Bronchial epithelial cell (primary cell): ENCODE data around the gene MST1R. TPM values are rescaled to one million over a fixed set of nuclear protein-coding genes. Genes with fewer than 3 reads are reported as not detected.
"Not testable (repeated sequence)": the region's sequence is repeated elsewhere in the genome, so short reads cannot be mapped to it uniquely, and the experiment has no call there.

ENCODE experiments used
- DNase-seq: peaks from one replicate; pipeline ENCODE4 v3.0.0-alpha.2; 2010; ENCODE audit warnings: low read depth
- FAIRE-seq: peaks from 2 replicates; lab custom pipeline; 2011; peaks lifted over from hg19 to GRCh38; lab: Jason Lieb, UNC
- H3K27me3 ChIP-seq: 2 replicates; pipeline ENCODE4 v1.5.1; 2011; ENCODE audit warnings: low read length; ENCODE audit not compliant: control insufficient read depth, insufficient read depth
- H3K36me3 ChIP-seq: 2 replicates; pipeline ENCODE4 v1.5.1; 2011; ENCODE audit warnings: low read length; ENCODE audit not compliant: control insufficient read depth, insufficient read depth
- H3K4me3 ChIP-seq: 2 replicates; pipeline ENCODE4 v1.5.1; 2011; ENCODE audit warnings: mild to moderate bottlenecking, low read depth, low read length, control low read depth
- CTCF ChIP-seq: IDR thresholded peaks from 2 replicates; pipeline ENCODE4 v1.5.1; 2011; ENCODE audit warnings: mild to moderate bottlenecking, moderate library complexity, low read length, control low read depth, inconsistent platforms; ENCODE audit not compliant: insufficient read depth, severe bottlenecking
- total RNA-seq: library from RNA; depleted of rRNA; stranded (reverse); fragments of >200 nt; gene quantifications from 2 replicates; pipeline ENCODE4 v1.2.1, GENCODE V29; 2014

The MST1R gene
- total RNA-seq, 1 donor from 2014 or later: 33.7 TPM

- Histone ChIP-seq H3K27me3 (no peaks in the 10 kb centered on the region), H3K4me3 (no peak overlapping the region), H3K36me3 (peaks cover 17% of the 10 kb centered on the region)
- TF ChIP-seq CTCF: no peak
- DNase-seq: no peak
- FAIRE-seq: no peak
Measured at GRCh38 chr3:49908373-49909199, 4.9 kb upstream of the MST1R start.

- TF ChIP-seq CTCF: peak; percentile 74
- Histone ChIP-seq H3K36me3 (peaks cover 9% of the 10 kb centered on the region), H3K4me3 (peak overlapping the region; percentile 4), H3K27me3 (no peaks in the 10 kb centered on the region)
- DNase-seq: peak; percentile 66
- FAIRE-seq: peak; percentile 60
Measured at GRCh38 chr3:49906073-49906743, 2.5 kb upstream of the MST1R start.

- DNase-seq, H3K27me3 ChIP-seq, H3K36me3 ChIP-seq, FAIRE-seq, H3K4me3 ChIP-seq: not testable (repeated sequence)
Measured at GRCh38 chr3:49904448-49904847, 775 bp upstream of the MST1R start.

GRCh38 chr3:49902511-49903345, 945 bp downstream of the MST1R start:
- no peaks in the 10 kb centered on the region for H3K27me3 ChIP-seq
- peaks cover 9% of the 10 kb centered on the region for H3K36me3 ChIP-seq
- H3K4me3 ChIP-seq: peak overlapping the region; percentile 50
- DNase-seq: no peak
- FAIRE-seq: no peak
- no peak for TF ChIP-seq CTCF

GRCh38 chr3:49901366-49902339, 2.0 kb downstream of the MST1R start:
- H3K36me3 ChIP-seq: peaks cover 17% of the 10 kb centered on the region
- FAIRE-seq (no peak), DNase-seq (peak; percentile 32)
- peak overlapping the region; percentile 50 for H3K4me3 ChIP-seq
- no peaks in the 10 kb centered on the region for H3K27me3 ChIP-seq
- no peak for TF ChIP-seq CTCF
